ENCODE results near the gene EBF3. TPM values are rescaled to one million over a fixed set of nuclear protein-coding genes. Genes with fewer than 3 reads are reported as not detected.

The EBF3 gene
- total and polyA plus RNA-seq, 11 donors = 3.6 to 8.8 (median 5.4) TPM

DNA sequence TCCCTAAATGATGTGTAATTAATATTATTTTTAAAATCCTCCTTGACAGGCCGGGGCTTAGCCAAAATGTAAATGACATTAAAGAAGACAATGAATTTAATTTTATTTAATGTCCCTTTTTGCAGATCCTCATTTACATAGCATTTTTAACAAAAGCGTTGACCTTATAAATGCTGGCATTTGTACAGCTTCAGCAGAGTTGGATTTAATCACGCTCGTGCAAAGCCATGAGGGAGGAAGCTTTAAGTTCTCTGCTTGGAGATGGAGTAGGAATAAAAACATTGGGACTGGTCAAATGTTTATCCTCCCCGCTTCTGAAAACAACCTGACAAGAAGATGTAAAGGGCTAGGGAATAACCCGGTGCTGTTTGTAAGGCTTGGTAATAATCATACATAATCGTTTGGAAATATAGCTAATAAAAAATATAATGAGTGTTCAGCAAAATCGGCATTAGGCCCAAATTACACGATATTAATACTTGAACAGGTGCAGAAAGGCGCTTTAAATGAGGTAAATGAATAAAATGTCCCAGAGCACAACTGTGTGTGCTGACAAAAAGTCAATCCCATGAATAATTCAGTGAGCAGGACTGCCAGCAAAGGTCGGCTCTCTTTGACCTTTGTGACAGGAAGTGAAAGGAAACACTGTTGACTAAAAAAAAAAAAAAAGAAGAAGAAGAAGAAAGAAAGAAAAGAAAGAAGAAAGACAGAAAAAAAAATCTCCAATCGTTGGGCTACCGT is 11.5 kb downstream of the EBF3 start:
- ATAC-seq = peak in 2 of 4 donors; percentile 14 to 21
- Histone ChIP-seq H3K4me3 (peak overlapping the region in 3 of 12 donors; percentile 6 to 28 (median 17)), H3K36me3 (peaks cover 0 to 6% (median 0%) of the 10 kb centered on the region in 9 donors), H3K9me3 (no peaks in the 10 kb centered on the region), H3K4me1 (peaks cover 13 to 71% (median 51%) of the 10 kb centered on the region in 12 donors), H3K27me3 (peaks cover 0 to 24% (median 14%) of the 10 kb centered on the region in 9 donors), H3K27ac (peak overlapping the region; percentile 67 to 94 (median 90))
- intact Hi-C loops (cut with DNase I) = loop anchor here in 1 of 10 donors (5.0 kb wide), 1 partner anchor 60 kb away; no protein-coding TSS in a partner anchor
- TF ChIP-seq CTCF (IDR thresholded peaks at IDR 0.05) = no peak
- 56 to 59% (median 57%) methylated on average over 13 of the region's 13 CpGs for WGBS, 4 donors
- no peak for DNase-seq

DNA sequence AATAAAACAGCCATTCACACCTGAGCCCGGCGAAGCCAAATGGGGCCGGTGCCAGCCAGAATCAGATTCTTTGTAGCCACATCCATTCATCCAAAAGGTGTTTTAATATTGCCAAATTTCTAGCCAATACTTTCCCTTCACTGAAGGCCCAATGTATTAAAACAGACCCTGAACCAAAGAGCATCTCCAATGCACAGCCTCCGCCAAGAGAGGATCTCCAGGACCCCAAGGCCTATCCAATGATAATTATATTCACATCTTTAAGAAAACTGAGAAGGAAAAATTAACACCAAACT is 12.2 kb downstream of the EBF3 start:
- ATAC-seq (no peak), DNase-seq (no peak)
- TF ChIP-seq POLR2A (IDR thresholded peaks at IDR 0.05) = no peak
- TF ChIP-seq CTCF (IDR thresholded peaks at IDR 0.05) = no peak
- Histone ChIP-seq H3K9me3 (no peaks in the 10 kb centered on the region), H3K27me3 (peaks cover 0 to 18% (median 8%) of the 10 kb centered on the region in 9 donors), H3K27ac (peak overlapping the region in 11 of 12 donors; percentile 67 to 94 (median 90)), H3K4me3 (no peak overlapping the region), H3K4me1 (peaks cover 13 to 76% (median 57%) of the 10 kb centered on the region in 12 donors), H3K36me3 (peaks cover 0 to 2% (median 0%) of the 10 kb centered on the region in 9 donors)
- intact Hi-C loops (cut with DNase I) = loop anchor here in 1 of 10 donors (5.0 kb wide), 1 partner anchor 60 kb away; no protein-coding TSS in a partner anchor
- WGBS, 4 donors = 87 to 96% (median 90%) methylated on average over 4 of the region's 4 CpGs

DNA sequence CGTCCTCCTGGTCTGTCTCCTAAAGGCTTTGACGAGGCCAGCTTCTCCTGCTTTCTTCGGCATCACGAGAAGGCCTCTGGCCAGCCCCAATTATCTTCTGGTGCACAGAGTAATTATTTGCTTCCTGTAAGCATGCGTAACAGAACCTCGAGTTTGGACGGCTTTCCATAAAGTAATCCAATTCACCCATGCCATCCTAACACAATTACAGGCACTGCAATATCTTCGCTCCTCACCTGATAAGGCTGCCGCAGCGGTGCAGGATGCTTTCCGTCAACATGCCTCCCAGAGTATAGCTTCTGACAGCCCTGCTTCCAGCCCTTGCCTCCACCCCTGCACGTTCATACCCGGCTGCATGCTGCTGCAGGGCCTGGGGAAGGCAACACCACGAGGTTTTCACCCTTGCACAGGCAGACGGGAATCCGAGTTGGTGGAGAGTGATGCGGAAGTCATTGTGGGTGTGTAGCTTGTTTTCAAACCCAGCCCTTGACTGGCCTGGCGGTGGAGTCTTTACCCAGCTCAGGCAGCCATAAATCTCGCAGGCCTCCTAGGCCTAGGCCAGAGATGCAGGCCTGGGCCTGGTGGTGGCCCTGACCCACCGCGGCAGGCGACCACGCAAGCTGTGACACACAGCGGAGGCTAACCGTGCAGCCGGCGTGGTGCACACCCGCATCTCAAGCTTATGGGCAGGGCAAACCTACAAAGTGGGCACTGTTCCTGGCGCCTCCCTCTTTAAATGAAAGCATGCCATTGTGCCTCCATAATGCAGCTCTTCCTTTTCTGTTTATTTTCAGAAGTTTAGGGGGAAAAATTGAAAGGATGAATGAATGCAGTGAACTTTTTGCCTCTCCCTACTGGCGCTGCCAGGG is 12.7 kb downstream of the EBF3 start:
- H3K27ac ChIP-seq = peak overlapping the region in 11 of 12 donors; percentile 67 to 94 (median 89)
- intact Hi-C loops (cut with DNase I) = loop anchor here in 1 of 10 donors (5.0 kb wide), 1 partner anchor 59 kb away; no protein-coding TSS in a partner anchor
- H3K9me3 ChIP-seq = no peaks in the 10 kb centered on the region
- TF ChIP-seq CTCF (IDR thresholded peaks at IDR 0.05) = no peak
- peak in 1 of 4 donors; percentile 50 for ATAC-seq
- H3K27me3 ChIP-seq = peaks cover 0 to 12% (median 2%) of the 10 kb centered on the region in 9 donors
- DNase-seq = no peak
- WGBS, 4 donors = 55 to 74% (median 62%) methylated on average over 24 to 30 of the region's 30 CpGs
- peaks cover 13 to 82% (median 62%) of the 10 kb centered on the region in 12 donors for H3K4me1 ChIP-seq
- no peaks in the 10 kb centered on the region for H3K36me3 ChIP-seq
- peak overlapping the region in 2 of 12 donors; percentile 32 to 35 for H3K4me3 ChIP-seq

DNA sequence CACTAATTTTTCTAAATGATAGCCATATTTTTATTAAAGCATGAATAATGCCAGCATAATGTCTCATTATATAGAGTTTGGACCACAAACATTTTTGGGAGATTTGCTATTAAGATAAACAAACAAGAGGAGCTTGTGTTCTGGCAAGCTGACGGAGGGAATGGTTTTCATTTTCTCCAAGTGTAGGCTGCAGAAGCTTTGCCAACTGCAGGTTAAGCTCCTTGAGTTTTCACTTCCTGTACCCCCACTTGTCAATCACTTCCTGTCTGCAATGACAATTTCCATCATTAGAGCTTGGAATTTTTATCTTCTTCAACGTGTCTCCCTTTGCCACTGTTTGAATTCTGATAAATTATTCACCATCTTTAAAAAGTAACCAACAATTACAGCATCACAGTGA is 13.4 kb downstream of the EBF3 start:
- 39 to 51% (median 44%) methylated on average over 2 of the region's 2 CpGs for WGBS, 4 donors
- Histone ChIP-seq H3K4me1 (peaks cover 13 to 84% (median 65%) of the 10 kb centered on the region in 12 donors), H3K4me3 (peak overlapping the region in 4 of 12 donors; percentile 26 to 37 (median 34)), H3K27me3 (peaks cover 0 to 10% (median 0%) of the 10 kb centered on the region in 9 donors), H3K27ac (peak overlapping the region in 11 of 12 donors; percentile 67 to 94 (median 89)), H3K9me3 (no peaks in the 10 kb centered on the region), H3K36me3 (no peaks in the 10 kb centered on the region)
- no peak for DNase-seq
- no peak for ATAC-seq
- TF ChIP-seq CTCF (IDR thresholded peaks at IDR 0.05) (no peak), POLR2A (IDR thresholded peaks at IDR 0.05) (no peak)
- intact Hi-C loops (cut with DNase I) = loop anchor here in 1 of 10 donors (5.0 kb wide), 1 partner anchor 58 kb away; no protein-coding TSS in a partner anchor
